K562 (cell line): ENCODE measurements around the gene CD82. TPM values are rescaled to one million over a fixed set of nuclear protein-coding genes. Genes with fewer than 3 reads are reported as not detected.
A peak's percentile ranks its signal among the peaks of the same experiment; 100 is the strongest.

ENCODE experiments used
- ATAC-seq: fragments of 200-7000 bp; cut with Tn5 transposase; 3 replicates; pipeline ENCODE4 v1.9.1; 2020; ENCODE audit warnings: moderate library complexity
- BruUV-seq: library from RNA; stranded (reverse); fragments of 400-500 nt; replicated peaks from 2 replicates; lab custom pipeline; 2021; lab: Mats Ljungman, UMichigan
- CTCF ChIA-PET: fragments of 300-600 bp; formaldehyde crosslinking; extraction: SDS; loops from one replicate; lab custom pipeline; 2021; ENCODE audit warnings: low intra/inter-chr PET ratio; lab: Yijun Ruan, JAX
- POLR2A ChIA-PET: fragments of 300-600, 350-650 bp; sonication (Branson Sonifier 250); formaldehyde crosslinking; extraction: SDS; loops from one replicate; lab custom pipeline; 2021; ENCODE audit warnings: antibody characterized with exemption, inconsistent platforms; lab: Yijun Ruan, JAX
- DNase-seq, 4 experiments: peaks; one replicate each; pipeline versions ENCODE4 v3.0.0 to v3.0.0-alpha.2; 2011 to 2018; ENCODE audit warnings: low spot score in 3 of 4, mixed read lengths in 3 of 4; ENCODE audit errors: extremely low read depth in 1 of 4
- FAIRE-seq: peaks from 2 replicates; lab custom pipeline; 2011; peaks lifted over from hg19 to GRCh38; lab: Jason Lieb, UNC
- H2AFZ ChIP-seq: 2 replicates; pipeline ENCODE4 v1.6.0; 2011; ENCODE audit warnings: low read depth, low read length, control low read depth, inconsistent platforms
- H3K27ac ChIP-seq: fragments of 200-600 bp; 3 replicates; pipeline ENCODE4 v1.8.0; 2011; ENCODE audit warnings: low read depth, mild to moderate bottlenecking, control low read depth, inconsistent platforms, low read length, moderate library complexity, mixed read lengths; ENCODE audit errors: extremely low read depth
- H3K27me3 ChIP-seq, 2 experiments: fragments of 300-600 bp in 1 of 2; 2 replicates in 1 of 2; 3 replicates in 1 of 2; pipeline versions ENCODE4 v1.6.0 to v1.8.0; 2011; ENCODE audit warnings: inconsistent platforms in 2 of 2, low read length in 2 of 2, mild to moderate bottlenecking in 1 of 2, mixed read lengths in 1 of 2, moderate library complexity in 1 of 2; ENCODE audit not compliant: control insufficient read depth in 2 of 2, insufficient read depth in 2 of 2
- H3K36me3 ChIP-seq: fragments of 300-600 bp; 3 replicates; pipeline ENCODE4 v1.8.0; 2011; ENCODE audit warnings: mild to moderate bottlenecking, low read length, inconsistent platforms; ENCODE audit not compliant: control insufficient read depth, insufficient read depth
- H3K4me1 ChIP-seq, 2 experiments: fragments of 200-600 bp in 1 of 2; replicated peaks in 1 of 2; 2 replicates in 1 of 2; 3 replicates in 1 of 2; pipeline versions ENCODE4 v1.5.1 to v1.8.0; 2011; ENCODE audit warnings: inconsistent platforms in 2 of 2, low read length in 2 of 2, mild to moderate bottlenecking in 1 of 2, mixed read lengths in 1 of 2, moderate library complexity in 1 of 2; ENCODE audit not compliant: control insufficient read depth in 2 of 2, insufficient read depth in 2 of 2
- H3K4me2 ChIP-seq: 2 replicates; pipeline ENCODE4 v1.6.1; 2011; ENCODE audit warnings: low read length, control low read depth, inconsistent platforms, mixed read lengths; ENCODE audit not compliant: insufficient read depth
- H3K4me3 ChIP-seq: fragments of 200-600 bp; sonication (generic), shearing (Covaris generic); 2 replicates; pipeline ENCODE4 v1.5.1; 2016; ENCODE audit warnings: control low read depth, inconsistent platforms
- H3K79me2 ChIP-seq: fragments of 200-600 bp; 3 replicates; pipeline ENCODE4 v1.8.0; 2011; ENCODE audit warnings: low read length, inconsistent platforms; ENCODE audit not compliant: control insufficient read depth, insufficient read depth
- H3K9ac ChIP-seq, 2 experiments: 2 replicates each; pipeline versions ENCODE4 v1.6.0 to v1.6.1; 2011; ENCODE audit warnings: low read depth in 2 of 2, low read length in 2 of 2, control low read depth in 1 of 2, inconsistent platforms in 1 of 2, mild to moderate bottlenecking in 1 of 2, mixed read lengths in 1 of 2; ENCODE audit not compliant: insufficient read depth in 1 of 2
- H3K9me1 ChIP-seq: one replicate; pipeline ENCODE4 v1.6.0; 2011; ENCODE audit warnings: inconsistent platforms, mild to moderate bottlenecking, low read length, moderate library complexity; ENCODE audit not compliant: control insufficient read depth, insufficient read depth
- H3K9me3 ChIP-seq: replicated peaks from 2 replicates; pipeline ENCODE4 v1.5.1; 2011; ENCODE audit warnings: low read depth, low read length, inconsistent platforms; ENCODE audit not compliant: control insufficient read depth, insufficient read depth
- H4K20me1 ChIP-seq: replicated peaks from 2 replicates; pipeline ENCODE4 v1.6.1; 2011; ENCODE audit warnings: low read length, inconsistent platforms, mixed read lengths; ENCODE audit not compliant: control insufficient read depth, insufficient read depth
- EGR1 ChIP-seq: fragments of 450-650 bp; conservative IDR thresholded peaks from 2 replicates; pipeline ENCODE4 v1.6.1; 2017; ENCODE audit warnings: mild to moderate bottlenecking
- FIP1L1 ChIP-seq: fragments of 200-400 bp; formaldehyde crosslinking; IDR thresholded peaks from 2 replicates; pipeline ENCODE4 v1.6.1; 2018; ENCODE audit warnings: mild to moderate bottlenecking, low read depth, low read length; ENCODE audit not compliant: poor library complexity, severe bottlenecking
- ZFX ChIP-seq: sonication (generic); formaldehyde crosslinking; IDR thresholded peaks from 2 replicates; pipeline ENCODE4 v1.8.0; 2022; ENCODE audit warnings: mild to moderate bottlenecking, missing genetic modification reagents, moderate library complexity
- WGBS: fragments of 100-300 bp; shearing (Covaris generic); methylation state at CpG from one replicate; pipeline ENCODE4 v1.1.6; 2016; ENCODE audit warnings: low coverage, mixed read lengths; ENCODE audit not compliant: insufficient coverage; ENCODE audit errors: missing lambda C conversion rate; 5-methylcytosine and 5-hydroxymethylcytosine counted together
- in situ Hi-C: fragments of 300-500 bp; cut with MboI; formaldehyde crosslinking; loops from 4 replicates; pipeline ENCODE4 v1.15.0; 2018; ENCODE audit warnings: inconsistent platforms, mixed read lengths
- intact Hi-C: fragments of 100-400 bp; cut with micrococcal nuclease; formaldehyde crosslinking; loops from 2 replicates; pipeline ENCODE4 v1.14.2; 2022
- polyA plus RNA-seq, 8 experiments: library from polyadenylated mRNA; depleted of rRNA in 4 of 8; stranded (reverse) in 5 of 8; unstranded in 3 of 8; fragments of >200 nt; fragmentation: Nextera tagmentation in 2 of 8; fragmentation: Illumina TruSeq in 1 of 8; extraction: Ambion mirVana in 2 of 8; extraction: Trizol in 1 of 8; gene quantifications; 2 replicates each; pipeline versions ENCODE4 v1.2.1 to v1.2.3, GENCODE V29; 2011 to 2014; ENCODE audit warnings: inconsistent platforms in 1 of 8, missing spikeins in 1 of 8
- total RNA-seq, 7 experiments: library from RNA; depleted of rRNA in 6 of 7; stranded (reverse); fragments of >200 nt in 6 of 7; fragmentation: Illumina TruSeq in 2 of 7; extraction: Trizol in 2 of 7; gene quantifications; 2 replicates each; pipeline versions ENCODE4 v1.2.1 to v1.2.3, GENCODE V29; 2011 to 2021; ENCODE audit warnings: low replicate concordance in 1 of 7

The CD82 gene
- total and polyA plus RNA-seq, 9 of the 15 experiments (the other 6 are each of a cell fraction or from before 2014, with no cell fraction given), result 0.27 to 9.4 (median 3.0) TPM

GRCh38 chr11:44623731-44624491 is 58.4 kb downstream of the CD82 start:
- no peak for ATAC-seq
- ChIA-PET CTCF (no interaction called here), POLR2A (interaction anchor here (0.6 kb wide), 2 partner anchors 8 to 445 kb away, joined by 3 read pairs; no protein-coding TSS in a partner anchor)
- no TSS peak for BruUV-seq
- H3K9ac ChIP-seq, result no peak overlapping the region
- H2AFZ ChIP-seq, result no peak overlapping the region
- FAIRE-seq, result no peak
- no peaks in the 10 kb centered on the region for H3K36me3 ChIP-seq
- no peaks in the 10 kb centered on the region for H3K79me2 ChIP-seq
- 11% methylated on average over 8 of the region's 8 CpGs for WGBS
- H3K27me3 ChIP-seq, result peaks cover 9 to 34% of the 10 kb centered on the region in 2 experiments; a peak in 3 of 5 replicates
- no peak overlapping the region for H3K4me3 ChIP-seq
- no peak for DNase-seq
- H3K9me1 ChIP-seq, result peaks cover 6% of the 10 kb centered on the region
- intact Hi-C loops, result loop anchor here (5.0 kb wide), 2 partner anchors 73 to 478 kb away; no protein-coding TSS in a partner anchor
- H4K20me1 ChIP-seq, result peaks cover 4% of the 10 kb centered on the region; the same call in 1 of the 2 replicates
- TF ChIP-seq ZFX (no peak), EGR1 (0 out of 2 replicates have a peak, but pooled peaks have one; percentile 22)
- TF ChIP-seq, all 486 proteins: peak for 1
- Histone ChIP-seq H3K27ac (no peak overlapping the region), H3K4me2 (no peak overlapping the region), H3K4me1 (peaks cover 0 to 15% of the 10 kb centered on the region in 2 experiments; a peak in 3 of 5 replicates), H3K9me3 (no peaks in the 10 kb centered on the region)
- in situ Hi-C loops, result loop anchor here (5.0 kb wide), 1 partner anchor 288 kb away; no protein-coding TSS in a partner anchor

- ChIA-PET CTCF (no interaction called here), POLR2A (interaction anchor here (0.5 kb wide), 1 partner anchor 242 kb away, joined by 3 read pairs; no protein-coding TSS in a partner anchor)
- H3K36me3 ChIP-seq, result no peaks in the 10 kb centered on the region
- FAIRE-seq, result no peak
- no peak overlapping the region for H2AFZ ChIP-seq
- DNase-seq, result no peak
- no peak overlapping the region for H3K9ac ChIP-seq
- WGBS, result 7% methylated on average over 4 of the region's 4 CpGs
- H4K20me1 ChIP-seq, result peaks cover 4% of the 10 kb centered on the region; the same call in 1 of the 2 replicates
- H3K4me1 ChIP-seq, result peaks cover 0 to 12% of the 10 kb centered on the region in 2 experiments; a peak in 3 of 5 replicates
- H3K27me3 ChIP-seq, result peaks cover 17 to 43% of the 10 kb centered on the region in 2 experiments; a peak in 3 of 5 replicates
- no peak overlapping the region for H3K4me2 ChIP-seq
- TF ChIP-seq FIP1L1, result no peak
- H3K9me3 ChIP-seq, result no peaks in the 10 kb centered on the region
- in situ Hi-C loops, result loop anchor here (5.0 kb wide), 1 partner anchor 288 kb away; no protein-coding TSS in a partner anchor
- H3K79me2 ChIP-seq, result no peaks in the 10 kb centered on the region
- BruUV-seq, result no TSS peak
- H3K27ac ChIP-seq, result no peak overlapping the region
- H3K4me3 ChIP-seq, result no peak overlapping the region
- intact Hi-C loops, result loop anchor here (5.0 kb wide), 2 partner anchors 73 to 478 kb away; no protein-coding TSS in a partner anchor
- ATAC-seq, result no peak
- H3K9me1 ChIP-seq, result peaks cover 3% of the 10 kb centered on the region
Observed at GRCh38 chr11:44624761-44625221, 59.3 kb downstream of the CD82 start.
